Dendritic cell treated with granulocyte-macrophage colony-stimulating factor and Interleukin-4, amounts not matched to agents 40 ng/mL and 50 ng/mL, for 4 days (primary cell): ENCODE results near the gene PLA2G4C.
"Not testable (repeated sequence)": the region's sequence is repeated elsewhere in the genome, so short reads cannot be mapped to it uniquely, and the experiment has no call there.

Experiments
- H3K27ac Mint-ChIP-seq: one replicate; pipeline ENCODE4 v1.8.0; 2022; ENCODE audit warnings: mild to moderate bottlenecking, mixed read lengths
- H3K27me3 Mint-ChIP-seq: one replicate; pipeline ENCODE4 v1.8.0; 2022; ENCODE audit warnings: mild to moderate bottlenecking, mixed read lengths
- H3K36me3 Mint-ChIP-seq: one replicate; pipeline ENCODE4 v1.8.0; 2022; ENCODE audit warnings: low read depth, mixed read lengths
- H3K4me1 Mint-ChIP-seq: one replicate; pipeline ENCODE4 v1.8.0; 2022; ENCODE audit warnings: low read depth, mixed read lengths
- H3K4me3 Mint-ChIP-seq: one replicate; pipeline ENCODE4 v1.8.0; 2022; ENCODE audit warnings: mild to moderate bottlenecking, moderate library complexity, mixed read lengths
- H3K9me3 Mint-ChIP-seq: one replicate; pipeline ENCODE4 v1.8.0; 2022; ENCODE audit warnings: mixed read lengths
- intact Hi-C: fragments of 100-400 bp; cut with micrococcal nuclease; formaldehyde crosslinking; loops from one replicate; pipeline ENCODE4 v1.15.0; 2022

The PLA2G4C gene

GRCh38 chr19:48094129-48094854, 16.3 kb downstream of the PLA2G4C start:
- H3K27me3 Mint-ChIP-seq, result peaks cover 2% of the 10 kb centered on the region
- H3K4me1 Mint-ChIP-seq, result no peaks in the 10 kb centered on the region
- no peaks in the 10 kb centered on the region for H3K36me3 Mint-ChIP-seq
- no peak overlapping the region for H3K27ac Mint-ChIP-seq
- intact Hi-C loops, result no loop called here
- no peaks in the 10 kb centered on the region for H3K9me3 Mint-ChIP-seq
- no peak overlapping the region for H3K4me3 Mint-ChIP-seq

GRCh38 chr19:48091111-48091718, 19.4 kb downstream of the PLA2G4C start:
- intact Hi-C loops, H3K27ac Mint-ChIP-seq, H3K9me3 Mint-ChIP-seq, H3K4me1 Mint-ChIP-seq, H3K4me3 Mint-ChIP-seq, H3K27me3 Mint-ChIP-seq, H3K36me3 Mint-ChIP-seq: not testable (repeated sequence)

- no peaks in the 10 kb centered on the region for H3K4me1 Mint-ChIP-seq
- no peaks in the 10 kb centered on the region for H3K9me3 Mint-ChIP-seq
- H3K36me3 Mint-ChIP-seq, result no peaks in the 10 kb centered on the region
- no peak overlapping the region for H3K27ac Mint-ChIP-seq
- H3K27me3 Mint-ChIP-seq, result peaks cover 5% of the 10 kb centered on the region
- no peak overlapping the region for H3K4me3 Mint-ChIP-seq
- intact Hi-C loops, result no loop called here
Measured at GRCh38 chr19:48090281-48090802, 20.3 kb downstream of the PLA2G4C start.

GRCh38 chr19:48088991-48089390, 21.6 kb downstream of the PLA2G4C start:
- not testable (repeated sequence) for H3K36me3 Mint-ChIP-seq

GRCh38 chr19:48085904-48086864, 24.4 kb downstream of the PLA2G4C start:
- Mint-ChIP-seq H3K9me3 (no peaks in the 10 kb centered on the region), H3K4me1 (no peaks in the 10 kb centered on the region), H3K27ac (no peak overlapping the region), H3K36me3 (no peaks in the 10 kb centered on the region), H3K4me3 (no peak overlapping the region), H3K27me3 (peaks cover 3% of the 10 kb centered on the region)
- intact Hi-C loops, result no loop called here

More at GRCh38 chr19:48088991-48089390, 21.6 kb downstream of the PLA2G4C start:
- H3K27me3 Mint-ChIP-seq, H3K4me1 Mint-ChIP-seq, H3K27ac Mint-ChIP-seq, H3K9me3 Mint-ChIP-seq, intact Hi-C loops, H3K4me3 Mint-ChIP-seq: not testable (repeated sequence)

GRCh38 chr19:48085076-48085475, 25.5 kb downstream of the PLA2G4C start:
- Mint-ChIP-seq H3K27ac (no peak overlapping the region), H3K4me1 (no peaks in the 10 kb centered on the region), H3K36me3 (no peaks in the 10 kb centered on the region), H3K27me3 (peaks cover 3% of the 10 kb centered on the region), H3K9me3 (no peaks in the 10 kb centered on the region), H3K4me3 (no peak overlapping the region)
- intact Hi-C loops, result no loop called here

- H3K9me3 Mint-ChIP-seq, result no peaks in the 10 kb centered on the region
- no peak overlapping the region for H3K27ac Mint-ChIP-seq
- intact Hi-C loops, result no loop called here
- H3K4me1 Mint-ChIP-seq, result no peaks in the 10 kb centered on the region
- H3K36me3 Mint-ChIP-seq, result no peaks in the 10 kb centered on the region
- no peak overlapping the region for H3K4me3 Mint-ChIP-seq
- H3K27me3 Mint-ChIP-seq, result peaks cover 5% of the 10 kb centered on the region
Measured at GRCh38 chr19:48081106-48081505, 29.5 kb downstream of the PLA2G4C start.

- intact Hi-C loops, H3K4me1 Mint-ChIP-seq, H3K4me3 Mint-ChIP-seq, H3K27me3 Mint-ChIP-seq, H3K36me3 Mint-ChIP-seq, H3K9me3 Mint-ChIP-seq, H3K27ac Mint-ChIP-seq: not testable (repeated sequence)
Measured at GRCh38 chr19:48070177-48070769, 40.3 kb downstream of the PLA2G4C start.

- H3K36me3 Mint-ChIP-seq, result no peaks in the 10 kb centered on the region
- H3K4me1 Mint-ChIP-seq, result no peaks in the 10 kb centered on the region
- no peaks in the 10 kb centered on the region for H3K27me3 Mint-ChIP-seq
- intact Hi-C loops, result no loop called here
- H3K27ac Mint-ChIP-seq, result no peak overlapping the region
- H3K4me3 Mint-ChIP-seq, result no peak overlapping the region
- H3K9me3 Mint-ChIP-seq, result no peaks in the 10 kb centered on the region
Measured at GRCh38 chr19:48069435-48069834, 41.2 kb downstream of the PLA2G4C start.

- Mint-ChIP-seq H3K4me1 (no peaks in the 10 kb centered on the region), H3K36me3 (no peaks in the 10 kb centered on the region), H3K4me3 (no peak overlapping the region), H3K9me3 (no peaks in the 10 kb centered on the region), H3K27me3 (peaks cover 16% of the 10 kb centered on the region), H3K27ac (no peak overlapping the region)
- intact Hi-C loops, result no loop called here
Measured at GRCh38 chr19:48064509-48064908, 46.1 kb downstream of the PLA2G4C start.

GRCh38 chr19:48061401-48062344, 48.9 kb downstream of the PLA2G4C start:
- Mint-ChIP-seq H3K27ac (no peak overlapping the region), H3K9me3 (no peaks in the 10 kb centered on the region), H3K27me3 (peaks cover 16% of the 10 kb centered on the region), H3K4me3 (no peak overlapping the region), H3K36me3 (no peaks in the 10 kb centered on the region), H3K4me1 (no peaks in the 10 kb centered on the region)
- intact Hi-C loops, result no loop called here

GRCh38 chr19:48060381-48060780, 50.2 kb downstream of the PLA2G4C start:
- H3K36me3 Mint-ChIP-seq, result no peaks in the 10 kb centered on the region
- H3K27me3 Mint-ChIP-seq, result peaks cover 16% of the 10 kb centered on the region
- H3K9me3 Mint-ChIP-seq, result no peaks in the 10 kb centered on the region
- H3K4me3 Mint-ChIP-seq, result no peak overlapping the region
- intact Hi-C loops, result no loop called here
- no peak overlapping the region for H3K27ac Mint-ChIP-seq
- H3K4me1 Mint-ChIP-seq, result no peaks in the 10 kb centered on the region

GRCh38 chr19:48059331-48059730, 51.3 kb downstream of the PLA2G4C start:
- intact Hi-C loops, result no loop called here
- peaks cover 16% of the 10 kb centered on the region for H3K27me3 Mint-ChIP-seq

More at GRCh38 chr19:48059331-48059730, 51.3 kb downstream of the PLA2G4C start:
- H3K36me3 Mint-ChIP-seq, result no peaks in the 10 kb centered on the region
- H3K4me3 Mint-ChIP-seq, result no peak overlapping the region
- H3K9me3 Mint-ChIP-seq, result no peaks in the 10 kb centered on the region
- no peak overlapping the region for H3K27ac Mint-ChIP-seq
- no peaks in the 10 kb centered on the region for H3K4me1 Mint-ChIP-seq
